Measurements from ENCODE around the gene MFNG. TPM values are rescaled to one million over a fixed set of nuclear protein-coding genes. Genes with fewer than 3 reads are reported as not detected.

MFNG gene
- total RNA-seq, 1 experiment from 2014 or later, result 4.5 TPM

DNA sequence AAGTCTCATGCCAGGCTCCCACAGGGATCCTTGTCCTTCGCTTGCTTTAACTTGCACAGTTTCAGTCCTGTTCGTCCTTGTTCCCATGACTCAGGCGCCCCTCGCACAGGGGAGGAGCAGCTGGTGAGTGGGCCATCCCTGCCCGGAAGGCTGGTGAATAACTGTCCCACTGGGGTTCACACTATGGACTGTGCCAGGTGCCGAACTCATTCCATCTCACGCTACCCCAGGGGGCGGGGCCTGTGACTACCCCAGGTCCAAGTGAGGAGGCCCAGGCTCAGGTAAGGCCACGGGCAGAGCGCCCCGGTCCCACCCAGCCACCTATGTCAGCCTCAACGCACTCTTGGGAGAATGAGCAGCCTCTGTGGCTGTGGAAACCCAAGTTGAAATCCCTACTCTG lies 40.2 kb upstream of the MFNG start:
- DNase-seq (ENCODE audit: low read depth, low spot score), result no peak
- ChIA-PET RAD21 (ENCODE audit: low non-redundant PET in 1 of 2, low total read pairs in 2 of 2, uncharacterized antibody in 2 of 2, unreplicated experiment in 2 of 2) (no interaction called here), POLR2A (interaction anchor here (1.1 kb wide), 1 partner anchor 8 kb away, joined by 4 read pairs; no protein-coding TSS in a partner anchor), CTCF (interaction anchor here (2.7 kb wide), 1 partner anchor 54 kb away, joined by 10 read pairs; no protein-coding TSS in a partner anchor)
- Histone ChIP-seq H3K9ac (ENCODE audit: low read length) (peak overlapping the region; percentile 68), H4K20me1 (ENCODE audit: insufficient read depth) (no peaks in the 10 kb centered on the region), H2AFZ (ENCODE audit: low read depth, low read length, poor library complexity, severe bottlenecking) (peak overlapping the region; percentile 36), H3K9me2 (ENCODE audit: insufficient read depth) (no peaks in the 10 kb centered on the region), H3K27me3 (ENCODE audit: insufficient read depth, low read length) (no peaks in the 10 kb centered on the region), H3K79me2 (ENCODE audit: insufficient read depth, low read length) (no peaks in the 10 kb centered on the region), H3K36me3 (ENCODE audit: control insufficient read depth in 1 of 2, insufficient read depth in 2 of 2, low read length in 2 of 2) (no peaks in the 10 kb centered on the region), H3K4me3 (replicated peaks in 1 of 2; ENCODE audit: low read depth in 1 of 2, low read length in 2 of 2) (no peak overlapping the region), H3K4me1 (ENCODE audit: control insufficient read depth in 1 of 2, insufficient read depth in 2 of 2, low read length in 2 of 2) (peaks cover 19 to 60% of the 10 kb centered on the region in 2 experiments), H3K4me2 (ENCODE audit: low read length) (peak overlapping the region; percentile 95), H3K9me3 (ENCODE audit: control insufficient read depth in 1 of 2, insufficient read depth in 1 of 2, low read depth in 1 of 2, low read length in 2 of 2) (no peaks in the 10 kb centered on the region), H3K27ac (ENCODE audit: low read depth, low read length) (peak overlapping the region; percentile 82)
- BruUV-seq (replicated peaks), result no TSS peak
- no peak for TF ChIP-seq CEBPB (IDR thresholded peaks at IDR 0.05; ENCODE audit: low read depth)
- no peak for TF ChIP-seq SIN3A (IDR thresholded peaks at IDR 0.05; ENCODE audit: low read depth)
- TF ChIP-seq, protein P1, sequence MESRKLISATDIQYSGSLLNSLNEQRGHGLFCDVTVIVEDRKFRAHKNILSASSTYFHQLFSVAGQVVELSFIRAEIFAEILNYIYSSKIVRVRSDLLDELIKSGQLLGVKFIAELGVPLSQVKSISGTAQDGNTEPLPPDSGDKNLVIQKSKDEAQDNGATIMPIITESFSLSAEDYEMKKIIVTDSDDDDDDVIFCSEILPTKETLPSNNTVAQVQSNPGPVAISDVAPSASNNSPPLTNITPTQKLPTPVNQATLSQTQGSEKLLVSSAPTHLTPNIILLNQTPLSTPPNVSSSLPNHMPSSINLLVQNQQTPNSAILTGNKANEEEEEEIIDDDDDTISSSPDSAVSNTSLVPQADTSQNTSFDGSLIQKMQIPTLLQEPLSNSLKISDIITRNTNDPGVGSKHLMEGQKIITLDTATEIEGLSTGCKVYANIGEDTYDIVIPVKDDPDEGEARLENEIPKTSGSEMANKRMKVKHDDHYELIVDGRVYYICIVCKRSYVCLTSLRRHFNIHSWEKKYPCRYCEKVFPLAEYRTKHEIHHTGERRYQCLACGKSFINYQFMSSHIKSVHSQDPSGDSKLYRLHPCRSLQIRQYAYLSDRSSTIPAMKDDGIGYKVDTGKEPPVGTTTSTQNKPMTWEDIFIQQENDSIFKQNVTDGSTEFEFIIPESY (IDR thresholded peaks at IDR 0.05; ENCODE audit: extremely low read depth, insufficient replicate concordance, low read length), result no peak
- TF ChIP-seq ELF1 (IDR thresholded peaks at IDR 0.05; ENCODE audit: borderline replicate concordance, low read depth), result no peak
- TF ChIP-seq EZH2phosphoT487 (IDR thresholded peaks at IDR 0.05; ENCODE audit: borderline replicate concordance), result no peak
- no peak for TF ChIP-seq RAD21 (IDR thresholded peaks at IDR 0.05; ENCODE audit: low read depth)
- TF ChIP-seq, protein P2, sequence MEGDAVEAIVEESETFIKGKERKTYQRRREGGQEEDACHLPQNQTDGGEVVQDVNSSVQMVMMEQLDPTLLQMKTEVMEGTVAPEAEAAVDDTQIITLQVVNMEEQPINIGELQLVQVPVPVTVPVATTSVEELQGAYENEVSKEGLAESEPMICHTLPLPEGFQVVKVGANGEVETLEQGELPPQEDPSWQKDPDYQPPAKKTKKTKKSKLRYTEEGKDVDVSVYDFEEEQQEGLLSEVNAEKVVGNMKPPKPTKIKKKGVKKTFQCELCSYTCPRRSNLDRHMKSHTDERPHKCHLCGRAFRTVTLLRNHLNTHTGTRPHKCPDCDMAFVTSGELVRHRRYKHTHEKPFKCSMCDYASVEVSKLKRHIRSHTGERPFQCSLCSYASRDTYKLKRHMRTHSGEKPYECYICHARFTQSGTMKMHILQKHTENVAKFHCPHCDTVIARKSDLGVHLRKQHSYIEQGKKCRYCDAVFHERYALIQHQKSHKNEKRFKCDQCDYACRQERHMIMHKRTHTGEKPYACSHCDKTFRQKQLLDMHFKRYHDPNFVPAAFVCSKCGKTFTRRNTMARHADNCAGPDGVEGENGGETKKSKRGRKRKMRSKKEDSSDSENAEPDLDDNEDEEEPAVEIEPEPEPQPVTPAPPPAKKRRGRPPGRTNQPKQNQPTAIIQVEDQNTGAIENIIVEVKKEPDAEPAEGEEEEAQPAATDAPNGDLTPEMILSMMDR (IDR thresholded peaks at IDR 0.05 in 2 of 3, conservative IDR thresholded peaks at IDR 0.05 in 1 of 3; ENCODE audit: borderline replicate concordance in 1 of 3, insufficient read depth in 1 of 3, low read depth in 2 of 3, low read length in 2 of 3), result no peak
- TF ChIP-seq TCF7L2 (IDR thresholded peaks at IDR 0.05; ENCODE audit: borderline replicate concordance, extremely low read depth, insufficient read depth, insufficient read length), result no peak
- no peak for TF ChIP-seq SP1 (IDR thresholded peaks at IDR 0.05; ENCODE audit: low read depth)
- no peak for TF ChIP-seq POLR2A (IDR thresholded peaks at IDR 0.05; ENCODE audit: borderline replicate concordance, extremely low read depth, insufficient read depth, insufficient read length)
- no peak for TF ChIP-seq YY1 (IDR thresholded peaks at IDR 0.05; ENCODE audit: extremely low read depth, insufficient replicate concordance, low read depth, low read length)
- TF ChIP-seq MAX (IDR thresholded peaks at IDR 0.05), result no peak
- TF ChIP-seq REST (IDR thresholded peaks at IDR 0.05; ENCODE audit: low read depth), result no peak
- no peak for TF ChIP-seq EZH2 (IDR thresholded peaks at IDR 0.05)
- no peak for TF ChIP-seq ZNF274 (IDR thresholded peaks at IDR 0.05; ENCODE audit: low read depth, low read length)
- no peak for TF ChIP-seq CBX3 (IDR thresholded peaks at IDR 0.05; ENCODE audit: low read depth)
- no peak for TF ChIP-seq SRF (IDR thresholded peaks at IDR 0.05; ENCODE audit: low read depth)
- no peak for ATAC-seq
- intact Hi-C loops (cut with micrococcal nuclease), result no loop called here

All from HCT116 (cell line).